Mucosa of descending colon (tissue), 3 donors: ENCODE data around the gene ERC2. TPM values are rescaled to one million over a fixed set of nuclear protein-coding genes. Genes with fewer than 3 reads are reported as not detected.

ENCODE experiments used
- ATAC-seq: fragments of 200-7000 bp; cut with Tn5 transposase; one replicate; pipeline ENCODE4 v1.9.1; 2020; ENCODE audit warnings: mild to moderate bottlenecking, moderate library complexity
- DNase-seq, 3 donors: peaks; one replicate each; pipeline ENCODE4 v3.0.0-alpha.2; 2020
- H3K36me3 ChIP-seq: fragments of 200-600 bp; one replicate; pipeline ENCODE4 v1.8.0; 2021; ENCODE audit warnings: low read depth, mild to moderate bottlenecking
- H3K4me1 ChIP-seq: fragments of 200-600 bp; one replicate; pipeline ENCODE4 v1.8.0; 2021; ENCODE audit warnings: low read depth, mild to moderate bottlenecking
- H3K4me3 ChIP-seq: fragments of 200-600 bp; one replicate; pipeline ENCODE4 v1.8.0; 2021; ENCODE audit warnings: mild to moderate bottlenecking
- H3K9me3 ChIP-seq: fragments of 200-600 bp; one replicate; pipeline ENCODE4 v1.8.0; 2021; ENCODE audit warnings: mild to moderate bottlenecking
- intact Hi-C, 2 donors: fragments of 100-400 bp; cut with DNase I in 1 of 2; cut with micrococcal nuclease in 1 of 2; formaldehyde crosslinking; loops; one replicate each; pipeline versions ENCODE4 v1.11.0 to v1.11.1; 2022; cut with DNase I, micrococcal nuclease
- total RNA-seq, 3 donors: library from RNA; stranded (reverse); fragmentation: NEBNext Ultra II Directional in 2 of 3; extraction: Animal tissue kit (Norgen Biotek cat#: 25700) in 2 of 3; gene quantifications; one replicate each; pipeline versions ENCODE4 v1.2.1 to v1.2.4, GENCODE V29; 2021 to 2023
- TF ChIP-seq, protein P1 (sequence below): fragments of 200-600 bp; IDR thresholded peaks from one replicate; pipeline ENCODE4 v1.8.0; 2022; ENCODE audit warnings: antibody characterized with exemption, mild to moderate bottlenecking
- donor health status: DM: no; HTN: no; CAD: no; lungs with moderate emphysema.
- donor health status: DM: no; HTN: no; CAD: no.
- donor health status: DM: no; HTN: yes; CAD: no.

ERC2 gene
- total RNA-seq, 3 donors from 2014 or later = 0.06 to 1.8 (median 0.43) TPM

DNA sequence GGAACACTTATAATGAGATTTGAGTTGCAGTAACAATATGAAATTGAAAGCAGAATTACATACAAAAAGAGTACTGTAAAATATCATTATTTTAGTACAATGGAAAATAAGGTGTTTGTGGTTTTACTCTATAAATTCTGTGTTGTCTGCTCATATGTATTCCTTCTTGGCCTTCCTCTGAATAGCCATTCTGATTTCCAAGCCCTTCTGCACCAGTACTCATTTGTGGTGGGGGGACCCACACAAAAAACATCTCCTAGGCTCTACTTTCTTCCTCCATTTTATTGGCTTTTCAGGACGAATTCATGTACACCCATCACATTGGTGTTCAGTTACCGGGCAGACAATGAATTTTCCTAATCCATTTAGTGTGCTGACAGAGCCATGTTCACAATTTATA lies 338.2 kb downstream of the ERC2 start:
- Histone ChIP-seq H3K4me3 (no peak overlapping the region), H3K36me3 (no peaks in the 10 kb centered on the region), H3K9me3 (no peaks in the 10 kb centered on the region), H3K4me1 (no peaks in the 10 kb centered on the region)
- DNase-seq = no peak
- TF ChIP-seq, protein P1, sequence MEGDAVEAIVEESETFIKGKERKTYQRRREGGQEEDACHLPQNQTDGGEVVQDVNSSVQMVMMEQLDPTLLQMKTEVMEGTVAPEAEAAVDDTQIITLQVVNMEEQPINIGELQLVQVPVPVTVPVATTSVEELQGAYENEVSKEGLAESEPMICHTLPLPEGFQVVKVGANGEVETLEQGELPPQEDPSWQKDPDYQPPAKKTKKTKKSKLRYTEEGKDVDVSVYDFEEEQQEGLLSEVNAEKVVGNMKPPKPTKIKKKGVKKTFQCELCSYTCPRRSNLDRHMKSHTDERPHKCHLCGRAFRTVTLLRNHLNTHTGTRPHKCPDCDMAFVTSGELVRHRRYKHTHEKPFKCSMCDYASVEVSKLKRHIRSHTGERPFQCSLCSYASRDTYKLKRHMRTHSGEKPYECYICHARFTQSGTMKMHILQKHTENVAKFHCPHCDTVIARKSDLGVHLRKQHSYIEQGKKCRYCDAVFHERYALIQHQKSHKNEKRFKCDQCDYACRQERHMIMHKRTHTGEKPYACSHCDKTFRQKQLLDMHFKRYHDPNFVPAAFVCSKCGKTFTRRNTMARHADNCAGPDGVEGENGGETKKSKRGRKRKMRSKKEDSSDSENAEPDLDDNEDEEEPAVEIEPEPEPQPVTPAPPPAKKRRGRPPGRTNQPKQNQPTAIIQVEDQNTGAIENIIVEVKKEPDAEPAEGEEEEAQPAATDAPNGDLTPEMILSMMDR = no peak
- intact Hi-C loops = no loop called here
- ATAC-seq = no peak

DNA sequence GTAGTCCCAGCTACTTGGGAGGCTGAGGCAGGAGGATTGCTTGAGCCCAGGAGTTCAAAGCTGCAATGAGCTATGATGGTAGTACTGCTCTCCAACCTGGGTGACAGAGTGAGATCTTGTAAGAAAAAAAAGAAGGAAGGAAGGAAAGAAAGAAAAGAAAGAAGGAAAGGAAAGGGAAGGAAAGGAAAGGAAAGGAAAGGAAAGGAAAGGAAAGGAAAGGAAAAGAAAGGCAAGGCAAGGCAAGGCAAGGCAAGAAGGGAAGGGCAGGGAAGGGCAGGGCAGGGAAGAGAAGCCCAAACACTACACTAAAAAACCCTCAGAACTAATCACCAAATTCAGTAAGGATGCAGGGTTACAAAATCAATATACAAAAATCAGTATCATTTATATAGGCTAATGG lies 341.6 kb downstream of the ERC2 start:
- H3K4me3 ChIP-seq = no peak overlapping the region
- DNase-seq (no peak), ATAC-seq (no peak)
- no peaks in the 10 kb centered on the region for H3K36me3 ChIP-seq
- H3K4me1 ChIP-seq = no peaks in the 10 kb centered on the region
- TF ChIP-seq, protein P1 = no peak
- H3K9me3 ChIP-seq = no peaks in the 10 kb centered on the region
- intact Hi-C loops = no loop called here

DNA sequence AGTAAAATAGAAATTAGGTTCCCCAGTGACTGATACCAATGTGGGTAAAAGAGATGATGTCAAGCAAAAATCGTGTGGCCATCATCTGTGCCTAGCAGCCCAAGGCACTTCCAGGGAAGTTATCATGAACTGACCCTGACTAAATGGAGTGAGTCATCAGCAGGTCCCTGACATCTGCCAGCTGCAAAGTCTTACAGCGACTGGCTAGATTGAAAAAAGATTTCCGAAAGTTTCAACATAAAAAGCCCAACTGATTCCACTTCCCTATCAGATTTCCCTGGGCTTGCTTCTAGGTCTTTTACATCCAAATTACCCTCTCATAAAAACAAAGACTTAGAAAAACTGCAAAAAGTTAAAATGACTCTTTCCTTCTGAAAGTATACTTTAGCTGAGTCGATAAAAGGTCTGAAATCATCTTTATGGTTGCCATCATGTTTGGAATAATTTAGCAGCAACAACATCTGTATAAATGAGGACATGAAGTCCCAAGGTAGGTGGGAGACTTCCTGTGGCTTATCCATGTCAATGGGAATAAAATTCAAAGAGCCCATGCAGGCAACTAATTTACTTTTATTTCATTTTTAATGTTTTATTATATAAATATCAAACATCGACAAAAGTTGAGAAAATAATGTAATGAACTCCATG lies 342.8 kb downstream of the ERC2 start:
- no peaks in the 10 kb centered on the region for H3K36me3 ChIP-seq
- intact Hi-C loops = no loop called here
- no peak overlapping the region for H3K4me3 ChIP-seq
- TF ChIP-seq, protein P1 = no peak
- DNase-seq (peak in 1 of 3 donors; percentile 5), ATAC-seq (no peak)
- no peaks in the 10 kb centered on the region for H3K9me3 ChIP-seq
- no peaks in the 10 kb centered on the region for H3K4me1 ChIP-seq

DNA sequence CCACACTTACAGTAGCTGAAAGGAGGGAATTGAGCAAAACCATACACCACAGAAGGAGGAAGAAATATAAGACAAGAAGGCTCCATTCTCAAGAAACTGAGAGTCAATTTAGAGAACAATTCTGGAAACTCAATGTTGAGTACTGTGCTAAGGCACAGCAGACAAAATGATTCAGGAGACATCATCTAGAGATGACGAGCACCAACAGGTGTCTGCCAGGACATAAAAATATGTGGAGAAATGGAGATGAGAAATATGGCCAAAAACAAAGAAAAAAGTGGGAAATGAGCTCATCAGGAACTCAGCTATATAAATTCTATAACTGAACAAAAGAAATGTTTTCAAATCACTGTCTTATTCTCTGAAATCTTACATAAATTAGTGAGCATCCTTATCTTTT lies 343.7 kb downstream of the ERC2 start:
- no peak for DNase-seq
- H3K36me3 ChIP-seq = no peaks in the 10 kb centered on the region
- no peak for ATAC-seq
- intact Hi-C loops = no loop called here
- TF ChIP-seq, protein P1 = no peak
- H3K4me3 ChIP-seq = no peak overlapping the region
- no peaks in the 10 kb centered on the region for H3K4me1 ChIP-seq
- no peaks in the 10 kb centered on the region for H3K9me3 ChIP-seq

DNA sequence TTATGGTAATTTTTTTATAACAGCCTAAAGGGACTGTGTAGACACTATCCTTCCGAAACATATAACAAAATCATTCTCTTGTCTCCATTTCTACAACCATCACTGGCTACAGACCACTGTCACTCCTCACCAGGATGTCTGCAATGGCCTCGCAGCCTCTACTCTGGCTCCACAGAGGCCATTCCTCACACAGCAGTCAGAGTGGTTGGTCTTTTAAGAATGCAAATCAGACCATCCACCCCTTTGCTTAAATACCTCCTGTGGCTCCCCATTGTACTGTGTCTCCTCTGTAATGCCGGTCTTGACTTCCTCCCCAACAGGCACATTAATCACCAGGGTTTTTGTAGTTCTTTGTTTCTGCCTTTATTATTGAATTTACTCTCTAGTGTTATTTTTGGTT lies 344.8 kb downstream of the ERC2 start:
- ATAC-seq = no peak
- intact Hi-C loops = no loop called here
- TF ChIP-seq, protein P1 = no peak
- Histone ChIP-seq H3K4me3 (no peak overlapping the region), H3K36me3 (no peaks in the 10 kb centered on the region), H3K4me1 (no peaks in the 10 kb centered on the region), H3K9me3 (no peaks in the 10 kb centered on the region)
- DNase-seq = no peak

DNA sequence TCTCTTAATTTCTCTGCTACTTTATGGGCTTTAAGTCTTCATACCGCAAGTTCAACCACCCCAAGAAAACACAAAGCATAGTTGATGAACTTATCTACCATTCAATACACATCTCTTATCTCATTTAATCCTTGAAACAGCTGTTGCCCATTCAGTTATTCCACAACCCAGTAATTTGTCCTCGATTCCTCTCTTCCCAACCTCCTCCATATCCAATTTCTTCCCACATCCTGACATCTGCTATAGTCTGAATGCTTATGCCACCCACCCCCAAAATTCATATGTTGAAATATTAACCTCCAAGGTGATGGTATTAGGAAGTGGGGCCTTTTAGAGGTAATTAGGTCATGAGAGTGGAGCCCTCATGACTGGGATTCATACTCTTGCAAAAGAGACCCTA lies 345.4 kb downstream of the ERC2 start:
- no peak overlapping the region for H3K4me3 ChIP-seq
- TF ChIP-seq, protein P1 = no peak
- intact Hi-C loops = no loop called here
- no peaks in the 10 kb centered on the region for H3K9me3 ChIP-seq
- no peaks in the 10 kb centered on the region for H3K4me1 ChIP-seq
- DNase-seq = no peak
- ATAC-seq = no peak
- no peaks in the 10 kb centered on the region for H3K36me3 ChIP-seq
